SK-N-MC (cell line): ENCODE results near the gene PIGW.

Source experiments
- EZH2 ChIP-seq: fragments of 200-600 bp; sonication (generic); IDR thresholded peaks from one replicate; pipeline ENCODE4 v1.6.1; 2017; ENCODE audit warnings: antibody characterized with exemption
- FOXP2 ChIP-seq: optimal IDR thresholded peaks from 2 replicates; pipeline ENCODE3; 2011; ENCODE audit warnings: mild to moderate bottlenecking, moderate library complexity; ENCODE audit not compliant: insufficient read depth; ENCODE audit errors: extremely low read length, control extremely low read depth
- POLR2AphosphoS5 ChIP-seq: IDR thresholded peaks from 2 replicates; pipeline ENCODE4 v1.6.1; 2012; ENCODE audit warnings: mild to moderate bottlenecking, low read depth, low read length, borderline replicate concordance

DNA sequence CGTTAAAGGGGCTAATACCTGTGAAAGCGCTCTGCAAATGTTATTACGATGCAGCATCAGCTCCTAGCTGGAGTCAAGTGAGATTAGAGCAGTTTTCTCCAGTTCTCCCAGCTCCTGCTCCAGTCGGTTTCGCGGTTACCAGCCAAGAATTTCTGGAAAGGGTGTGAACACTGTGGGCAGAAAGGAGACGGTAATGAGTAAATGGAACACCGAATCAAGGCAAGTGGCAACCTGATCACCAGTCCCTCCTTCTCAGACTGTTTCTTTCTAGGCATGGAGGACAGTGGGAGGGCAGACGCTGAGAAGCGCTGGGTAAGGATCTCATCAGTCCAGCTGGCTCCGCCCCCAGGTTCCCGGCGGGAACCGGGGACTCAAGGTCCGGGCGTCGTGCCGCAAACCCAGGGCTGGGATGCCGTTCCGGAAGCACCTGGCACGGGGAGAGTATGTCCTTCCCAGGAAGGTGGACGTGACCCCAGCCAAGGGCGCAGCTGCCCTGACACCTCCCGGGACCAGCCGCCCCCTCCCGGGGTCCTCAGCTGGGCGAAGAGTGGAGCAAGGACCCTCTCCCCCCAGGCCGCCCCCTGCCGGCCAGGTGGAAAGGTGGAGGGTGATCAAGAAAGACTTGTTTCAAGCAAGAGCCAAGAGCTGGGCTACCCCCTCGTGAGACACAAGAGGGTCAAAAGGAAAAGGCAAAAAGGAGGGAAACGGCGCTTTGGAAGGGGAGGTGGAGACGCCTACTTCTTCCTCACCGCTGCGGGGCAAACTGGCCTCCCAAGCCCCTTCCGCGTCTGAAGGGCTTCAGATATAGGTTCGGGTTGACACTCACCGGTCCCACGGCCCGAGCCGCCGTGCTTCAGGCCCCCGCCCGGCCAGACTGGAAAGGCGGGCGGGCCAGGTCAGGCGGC, 600 bp upstream of the PIGW start:
- no peak for TF ChIP-seq POLR2AphosphoS5
- no peak for TF ChIP-seq EZH2
- no peak for TF ChIP-seq FOXP2
